Measurements from ENCODE around the gene GRIA4. TPM values are rescaled to one million over a fixed set of nuclear protein-coding genes. Genes with fewer than 3 reads are reported as not detected.
A peak's percentile ranks its signal among the peaks of the same experiment; 100 is the strongest.

The GRIA4 gene
- total RNA-seq, 5 donors from 2014 or later (not counting 1 experiment from before 2014, with no cell fraction given), result 0.09 TPM; not detected in 4

- Mint-ChIP-seq H3K27me3 (peaks cover 38 to 41% of the 10 kb centered on the region in 2 donors), H3K4me1 (peaks cover 11 to 26% (median 24%) of the 10 kb centered on the region in 3 donors), H3K27ac (no peak overlapping the region), H3K9me3 (peaks cover 0 to under 1% (median 0%) of the 10 kb centered on the region in 3 donors), H3K4me3 (peak overlapping the region in 2 of 3 donors; percentile 55), H3K36me3 (no peaks in the 10 kb centered on the region)
- H3K27ac ChIP-seq (ENCODE audit: low read length), result no peak overlapping the region
- H3K36me3 ChIP-seq (ENCODE audit: control insufficient read depth in 2 of 2, extremely low read depth in 1 of 2, insufficient read depth in 1 of 2, low read length in 1 of 2), result no peaks in the 10 kb centered on the region
- DNase-seq, result no peak
- H3K9me3 ChIP-seq, result no peaks in the 10 kb centered on the region
- ChIA-PET CTCF (no interaction called here), POLR2A (no interaction called here)
- no peak overlapping the region for H3K4me3 ChIP-seq (ENCODE audit: control insufficient read depth in 1 of 2, extremely low read depth in 1 of 2, low read length in 1 of 2)
- H3K4me1 ChIP-seq (ENCODE audit: control insufficient read depth in 1 of 2, extremely low read depth in 1 of 2, insufficient read depth in 2 of 2, low read length in 2 of 2), result peaks cover 0 to 13% of the 10 kb centered on the region in 2 experiments
- H3K27me3 ChIP-seq (replicated peaks in 1 of 2; ENCODE audit: control insufficient read depth in 2 of 2, extremely low read depth in 1 of 2, insufficient read depth in 2 of 2, low read length in 1 of 2), result peaks cover 4 to 21% of the 10 kb centered on the region in 2 experiments
- 27% methylated on average over 11 of the region's 21 CpGs for WGBS (ENCODE audit: insufficient coverage)
- no peak for ATAC-seq (replicated peaks in 1 of 4)
Observed at GRCh38 chr11:105610871-105611571, 1.1 kb downstream of the GRIA4 start.

DNA sequence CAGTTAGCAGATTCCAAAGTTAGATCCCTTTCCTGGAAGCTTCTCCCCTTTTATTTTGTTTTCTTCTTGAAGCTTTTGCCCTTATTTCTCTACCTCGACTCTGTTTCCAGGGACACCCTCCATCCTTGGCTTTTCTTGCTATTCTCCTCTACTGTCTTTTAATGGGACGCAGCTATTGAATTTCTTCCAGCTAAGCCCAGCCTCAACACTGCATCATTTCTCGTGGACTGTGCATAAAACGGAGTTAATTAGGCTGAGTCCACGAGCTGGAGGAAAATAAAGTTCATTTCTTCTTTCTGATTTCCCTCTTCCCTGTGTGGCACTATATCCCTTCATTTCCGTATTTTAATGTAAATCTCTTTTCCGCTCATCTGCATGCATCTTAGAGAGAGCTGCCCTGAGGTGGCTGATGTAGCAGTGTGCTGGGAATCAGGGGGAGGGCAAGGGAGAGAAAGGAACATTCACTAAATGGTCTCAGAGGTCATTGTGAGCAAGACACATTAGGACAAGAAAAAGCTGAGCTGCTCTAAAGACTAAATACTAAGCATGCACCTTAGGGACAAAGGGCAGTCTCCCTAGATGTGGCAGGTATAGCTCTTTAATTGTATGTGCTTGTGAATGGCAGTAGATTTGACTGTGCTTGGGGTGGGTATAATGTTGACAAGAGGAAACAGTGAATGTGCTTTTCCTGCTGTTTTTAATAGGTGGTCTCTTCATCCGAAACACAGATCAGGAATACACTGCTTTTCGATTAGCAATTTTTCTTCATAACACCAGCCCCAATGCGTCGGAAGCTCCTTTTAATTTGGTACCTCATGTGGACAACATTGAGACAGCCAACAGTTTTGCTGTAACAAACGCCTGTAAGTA, 1.9 kb downstream of the GRIA4 start:
- peak overlapping the region in 2 of 3 donors; percentile 25 to 40 for H3K4me3 Mint-ChIP-seq
- Histone ChIP-seq H3K4me3 (ENCODE audit: control insufficient read depth in 1 of 2, extremely low read depth in 1 of 2, low read length in 1 of 2) (no peak overlapping the region), H3K36me3 (ENCODE audit: control insufficient read depth in 2 of 2, extremely low read depth in 1 of 2, insufficient read depth in 1 of 2, low read length in 1 of 2) (no peaks in the 10 kb centered on the region), H3K27me3 (replicated peaks in 1 of 2; ENCODE audit: control insufficient read depth in 2 of 2, extremely low read depth in 1 of 2, insufficient read depth in 2 of 2, low read length in 1 of 2) (peaks cover 4 to 21% of the 10 kb centered on the region in 2 experiments), H3K4me1 (ENCODE audit: control insufficient read depth in 1 of 2, extremely low read depth in 1 of 2, insufficient read depth in 2 of 2, low read length in 2 of 2) (peaks cover 0 to 13% of the 10 kb centered on the region in 2 experiments), H3K27ac (ENCODE audit: low read length) (no peak overlapping the region), H3K9me3 (no peaks in the 10 kb centered on the region)
- ChIA-PET POLR2A (no interaction called here), CTCF (no interaction called here)
- H3K27me3 Mint-ChIP-seq, result peaks cover 38 to 41% of the 10 kb centered on the region in 2 donors
- H3K9me3 Mint-ChIP-seq, result no peaks in the 10 kb centered on the region
- H3K4me1 Mint-ChIP-seq, result peaks cover 11 to 26% (median 24%) of the 10 kb centered on the region in 3 donors
- DNase-seq, result no peak
- WGBS (ENCODE audit: insufficient coverage), result 62% methylated on average over 4 of the region's 12 CpGs
- no peaks in the 10 kb centered on the region for H3K36me3 Mint-ChIP-seq
- H3K27ac Mint-ChIP-seq, result peak overlapping the region in 1 of 2 donors; percentile 20
- no peak for ATAC-seq (replicated peaks in 1 of 4)

GRCh38 chr11:105612771-105613170, 2.9 kb downstream of the GRIA4 start:
- peaks cover 4 to 21% of the 10 kb centered on the region in 2 experiments for H3K27me3 ChIP-seq (replicated peaks in 1 of 2; ENCODE audit: control insufficient read depth in 2 of 2, extremely low read depth in 1 of 2, insufficient read depth in 2 of 2, low read length in 1 of 2)
- H3K4me1 Mint-ChIP-seq, result peaks cover 11 to 26% (median 24%) of the 10 kb centered on the region in 3 donors
- WGBS (ENCODE audit: insufficient coverage), result 50% methylated on average over 1 of the region's 4 CpGs
- ATAC-seq (replicated peaks in 1 of 4) (no peak), DNase-seq (no peak)
- no peaks in the 10 kb centered on the region for H3K9me3 Mint-ChIP-seq
- POLR2A ChIA-PET, result no interaction called here
- no peaks in the 10 kb centered on the region for H3K36me3 ChIP-seq (ENCODE audit: control insufficient read depth in 2 of 2, extremely low read depth in 1 of 2, insufficient read depth in 1 of 2, low read length in 1 of 2)
- CTCF ChIA-PET, result no interaction called here
- H3K27me3 Mint-ChIP-seq, result peaks cover 33 to 38% of the 10 kb centered on the region in 2 donors
- H3K27ac ChIP-seq (ENCODE audit: low read length), result no peak overlapping the region
- no peaks in the 10 kb centered on the region for H3K9me3 ChIP-seq
- peaks cover 0 to 13% of the 10 kb centered on the region in 2 experiments for H3K4me1 ChIP-seq (ENCODE audit: control insufficient read depth in 1 of 2, extremely low read depth in 1 of 2, insufficient read depth in 2 of 2, low read length in 2 of 2)
- no peak overlapping the region for H3K4me3 ChIP-seq (ENCODE audit: control insufficient read depth in 1 of 2, extremely low read depth in 1 of 2, low read length in 1 of 2)
- no peak overlapping the region for H3K27ac Mint-ChIP-seq
- no peaks in the 10 kb centered on the region for H3K36me3 Mint-ChIP-seq
- no peak overlapping the region for H3K4me3 Mint-ChIP-seq

GRCh38 chr11:105613183-105613582, 3.3 kb downstream of the GRIA4 start:
- H3K9me3 Mint-ChIP-seq, result no peaks in the 10 kb centered on the region
- CTCF ChIA-PET, result no interaction called here

DNA sequence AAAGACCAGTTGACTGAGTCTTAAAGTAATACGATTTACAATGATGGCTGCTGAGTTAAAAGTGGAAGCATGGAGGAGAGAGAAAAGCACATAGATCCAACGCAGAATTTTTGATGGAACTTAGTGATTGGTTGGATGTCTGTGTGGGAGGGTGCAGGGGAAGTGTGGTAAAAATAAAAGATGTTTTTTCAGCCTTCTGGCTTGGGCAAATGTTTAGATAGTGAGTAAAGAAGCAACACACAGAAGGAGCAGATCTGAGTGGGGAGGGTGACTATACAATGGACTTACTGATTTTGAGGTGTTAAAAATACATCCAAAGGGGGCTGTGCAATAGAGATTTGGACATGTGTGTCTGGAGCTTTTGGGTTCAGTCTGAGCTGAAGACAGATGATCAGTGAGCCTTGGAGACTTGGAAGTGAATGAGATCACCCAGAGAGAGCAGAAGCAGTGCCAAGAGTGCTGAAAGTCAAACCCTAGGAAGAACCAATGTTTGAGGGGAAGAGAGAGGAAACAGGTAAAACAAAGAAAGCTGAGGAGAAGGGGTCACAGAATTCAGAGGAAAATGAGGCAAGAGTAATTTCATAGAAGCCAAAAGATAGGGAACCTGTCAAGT, 8.6 kb downstream of the GRIA4 start:
- no peak overlapping the region for H3K27ac ChIP-seq (ENCODE audit: low read length)
- no peaks in the 10 kb centered on the region for H3K27me3 ChIP-seq (replicated peaks in 1 of 2; ENCODE audit: control insufficient read depth in 2 of 2, extremely low read depth in 1 of 2, insufficient read depth in 2 of 2, low read length in 1 of 2)
- Mint-ChIP-seq H3K4me3 (no peak overlapping the region), H3K4me1 (no peaks in the 10 kb centered on the region), H3K27ac (no peak overlapping the region), H3K27me3 (peaks cover 0 to 2% of the 10 kb centered on the region in 2 donors), H3K9me3 (no peaks in the 10 kb centered on the region), H3K36me3 (no peaks in the 10 kb centered on the region)
- no peaks in the 10 kb centered on the region for H3K9me3 ChIP-seq
- no peaks in the 10 kb centered on the region for H3K4me1 ChIP-seq (ENCODE audit: control insufficient read depth in 1 of 2, extremely low read depth in 1 of 2, insufficient read depth in 2 of 2, low read length in 2 of 2)
- no peaks in the 10 kb centered on the region for H3K36me3 ChIP-seq (ENCODE audit: control insufficient read depth in 2 of 2, extremely low read depth in 1 of 2, insufficient read depth in 1 of 2, low read length in 1 of 2)
- 97% methylated on average over 2 of the region's 2 CpGs for WGBS (ENCODE audit: insufficient coverage)
- no peak for DNase-seq
- no peak overlapping the region for H3K4me3 ChIP-seq (ENCODE audit: control insufficient read depth in 1 of 2, extremely low read depth in 1 of 2, low read length in 1 of 2)
- CTCF ChIA-PET, result no interaction called here
- POLR2A ChIA-PET, result no interaction called here
- ATAC-seq (replicated peaks in 1 of 4), result no peak

More at GRCh38 chr11:105613183-105613582, 3.3 kb downstream of the GRIA4 start:
- Histone ChIP-seq H3K4me1 (ENCODE audit: control insufficient read depth in 1 of 2, extremely low read depth in 1 of 2, insufficient read depth in 2 of 2, low read length in 2 of 2) (peaks cover 0 to 13% of the 10 kb centered on the region in 2 experiments), H3K36me3 (ENCODE audit: control insufficient read depth in 2 of 2, extremely low read depth in 1 of 2, insufficient read depth in 1 of 2, low read length in 1 of 2) (no peaks in the 10 kb centered on the region), H3K27ac (ENCODE audit: low read length) (no peak overlapping the region), H3K9me3 (no peaks in the 10 kb centered on the region), H3K27me3 (replicated peaks in 1 of 2; ENCODE audit: control insufficient read depth in 2 of 2, extremely low read depth in 1 of 2, insufficient read depth in 2 of 2, low read length in 1 of 2) (peaks cover 4 to 21% of the 10 kb centered on the region in 2 experiments), H3K4me3 (ENCODE audit: control insufficient read depth in 1 of 2, extremely low read depth in 1 of 2, low read length in 1 of 2) (no peak overlapping the region)
- Mint-ChIP-seq H3K4me3 (no peak overlapping the region), H3K27me3 (peaks cover 32 to 38% of the 10 kb centered on the region in 2 donors), H3K4me1 (peaks cover 11 to 26% (median 24%) of the 10 kb centered on the region in 3 donors), H3K27ac (no peak overlapping the region), H3K36me3 (no peaks in the 10 kb centered on the region)
- DNase-seq (no peak), ATAC-seq (replicated peaks in 1 of 4) (no peak)
- POLR2A ChIA-PET, result no interaction called here

DNA sequence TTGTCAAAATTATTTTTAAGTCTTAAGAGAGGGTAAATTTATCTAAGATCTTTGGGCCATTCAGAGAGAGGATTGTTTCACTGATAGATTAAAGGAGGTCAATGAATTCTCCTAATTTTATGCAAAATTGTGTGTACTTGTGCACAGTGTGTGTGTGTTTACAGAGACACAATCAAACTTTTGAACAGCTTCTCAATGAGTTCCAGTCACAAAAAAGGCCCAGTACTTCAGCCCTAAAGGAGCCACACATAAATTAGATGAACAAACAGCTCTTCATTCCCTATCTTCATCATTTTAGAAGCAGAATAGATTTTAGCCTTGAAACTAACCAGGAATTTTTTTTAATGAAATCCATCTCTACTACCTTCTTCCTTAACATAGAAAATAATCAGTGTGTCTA, 9.7 kb downstream of the GRIA4 start:
- Histone ChIP-seq H3K27me3 (replicated peaks in 1 of 2; ENCODE audit: control insufficient read depth in 2 of 2, extremely low read depth in 1 of 2, insufficient read depth in 2 of 2, low read length in 1 of 2) (no peaks in the 10 kb centered on the region), H3K4me1 (ENCODE audit: control insufficient read depth in 1 of 2, extremely low read depth in 1 of 2, insufficient read depth in 2 of 2, low read length in 2 of 2) (no peaks in the 10 kb centered on the region), H3K27ac (ENCODE audit: low read length) (no peak overlapping the region), H3K4me3 (ENCODE audit: control insufficient read depth in 1 of 2, extremely low read depth in 1 of 2, low read length in 1 of 2) (no peak overlapping the region), H3K36me3 (ENCODE audit: control insufficient read depth in 2 of 2, extremely low read depth in 1 of 2, insufficient read depth in 1 of 2, low read length in 1 of 2) (no peaks in the 10 kb centered on the region), H3K9me3 (no peaks in the 10 kb centered on the region)
- Mint-ChIP-seq H3K27ac (no peak overlapping the region), H3K4me3 (no peak overlapping the region), H3K36me3 (no peaks in the 10 kb centered on the region), H3K9me3 (no peaks in the 10 kb centered on the region), H3K27me3 (peaks cover 0 to 2% of the 10 kb centered on the region in 2 donors), H3K4me1 (no peaks in the 10 kb centered on the region)
- POLR2A ChIA-PET, result no interaction called here
- DNase-seq (no peak), ATAC-seq (replicated peaks in 1 of 4) (no peak)
- CTCF ChIA-PET, result no interaction called here
